Suprapubic skin (tissue), 4 donors: ENCODE results near the gene GABRD.

Experiments used
- CTCF ChIP-seq, 2 donors: fragments of 200-600 bp in 1 of 2; fragments of 450-650 bp in 1 of 2; sonication (generic) in 1 of 2; IDR thresholded peaks; one replicate each; pipeline ENCODE4 v1.5.1; 2016 to 2019; ENCODE audit warnings: antibody characterized with exemption in 2 of 2, mild to moderate bottlenecking in 1 of 2, moderate library complexity in 1 of 2
- EP300 ChIP-seq: sonication (generic); formaldehyde crosslinking; IDR thresholded peaks from one replicate; pipeline ENCODE4 v1.6.1; 2017; ENCODE audit warnings: antibody characterized with exemption
- POLR2A ChIP-seq, 2 donors: fragments of 450-650 bp; IDR thresholded peaks; one replicate each; pipeline ENCODE4 v1.6.1; 2017; ENCODE audit warnings: antibody characterized with exemption in 2 of 2, mild to moderate bottlenecking in 2 of 2, moderate library complexity in 2 of 2
- POLR2AphosphoS5 ChIP-seq, 3 donors: sonication (generic); formaldehyde crosslinking; IDR thresholded peaks; one replicate each; pipeline ENCODE4 v1.6.1; 2017; ENCODE audit warnings: antibody characterized with exemption in 3 of 3

GRCh38 chr1:1987142-1987510 lies 32.0 kb upstream of the GABRD start:
- no peak for TF ChIP-seq POLR2A (IDR thresholded peaks at IDR 0.05)
- TF ChIP-seq CTCF (IDR thresholded peaks at IDR 0.05), result no peak
- no peak for TF ChIP-seq EP300
- TF ChIP-seq POLR2AphosphoS5 (IDR thresholded peaks at IDR 0.05), result no peak
